DMS153 treated with DMSO at 0.1 percent for 48 hours (cell line): Measurements from ENCODE around the gene TKFC.

Source experiments
- DNase-seq: peaks from one replicate; lab custom pipeline; 2025; ENCODE audit not compliant: unreplicated experiment; lab: John Stamatoyannopoulos, UW

Gene TKFC

DNA sequence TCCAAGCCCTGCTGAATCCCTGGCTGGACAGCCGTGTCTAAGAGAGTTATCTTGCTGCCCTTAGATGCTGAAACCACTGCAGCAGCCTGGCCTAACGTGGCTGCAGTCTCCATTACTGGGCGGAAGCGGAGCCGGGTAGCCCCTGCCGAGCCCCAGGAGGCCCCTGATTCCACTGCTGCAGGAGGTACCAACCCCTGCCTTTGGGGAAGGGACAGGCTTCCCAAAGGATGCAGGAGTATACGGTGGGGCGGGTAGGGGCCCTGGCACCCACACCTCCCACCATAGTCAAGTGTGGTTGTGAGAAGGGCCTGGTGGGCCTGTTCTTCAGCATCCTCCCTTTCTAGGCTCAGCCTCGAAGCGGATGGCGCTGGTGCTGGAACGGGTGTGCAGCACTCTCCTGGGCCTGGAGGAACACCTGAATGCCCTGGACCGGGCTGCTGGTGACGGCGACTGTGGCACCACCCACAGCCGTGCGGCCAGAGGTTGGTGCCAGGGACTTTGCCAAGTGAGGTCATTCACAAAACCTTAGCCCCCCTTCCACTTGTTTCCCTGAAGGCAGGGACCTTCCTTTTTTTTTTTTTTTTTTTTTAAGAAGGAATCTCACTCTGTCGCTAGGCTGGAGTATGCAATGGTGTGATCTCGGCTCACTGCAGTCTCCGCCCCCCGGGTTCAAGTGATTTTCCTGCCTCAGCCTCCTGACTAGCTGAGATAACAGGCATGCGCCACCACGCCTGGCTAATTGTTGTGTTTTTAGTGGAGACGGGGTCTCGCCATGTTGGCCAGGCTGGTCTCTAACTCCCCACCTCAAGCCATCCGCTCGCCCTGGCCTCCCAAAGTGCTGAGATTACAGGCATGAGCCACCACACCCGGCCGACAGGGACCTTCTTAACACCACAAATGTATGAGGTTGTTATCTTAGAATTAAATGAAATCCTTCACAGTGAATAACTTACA lies 11.0 kb downstream of the TKFC start:
- no peak for DNase-seq

DNA sequence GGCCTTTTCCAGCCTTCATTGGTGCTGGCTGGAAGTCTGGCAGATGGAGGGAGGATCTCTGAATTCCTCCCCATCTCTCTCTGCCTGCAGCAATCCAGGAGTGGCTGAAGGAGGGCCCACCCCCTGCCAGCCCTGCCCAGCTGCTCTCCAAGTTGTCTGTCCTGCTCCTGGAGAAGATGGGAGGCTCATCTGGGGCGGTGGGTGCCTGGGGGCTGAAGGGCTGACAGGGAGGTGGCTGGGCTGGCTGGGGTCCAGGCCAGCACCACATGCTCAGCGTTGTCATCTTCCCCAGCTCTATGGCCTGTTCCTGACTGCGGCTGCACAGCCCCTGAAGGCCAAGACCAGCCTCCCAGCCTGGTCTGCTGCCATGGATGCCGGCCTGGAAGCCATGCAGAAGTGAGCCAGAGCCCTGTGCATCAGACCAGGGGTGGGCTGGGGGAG lies 12.2 kb downstream of the TKFC start:
- DNase-seq: no peak

DNA sequence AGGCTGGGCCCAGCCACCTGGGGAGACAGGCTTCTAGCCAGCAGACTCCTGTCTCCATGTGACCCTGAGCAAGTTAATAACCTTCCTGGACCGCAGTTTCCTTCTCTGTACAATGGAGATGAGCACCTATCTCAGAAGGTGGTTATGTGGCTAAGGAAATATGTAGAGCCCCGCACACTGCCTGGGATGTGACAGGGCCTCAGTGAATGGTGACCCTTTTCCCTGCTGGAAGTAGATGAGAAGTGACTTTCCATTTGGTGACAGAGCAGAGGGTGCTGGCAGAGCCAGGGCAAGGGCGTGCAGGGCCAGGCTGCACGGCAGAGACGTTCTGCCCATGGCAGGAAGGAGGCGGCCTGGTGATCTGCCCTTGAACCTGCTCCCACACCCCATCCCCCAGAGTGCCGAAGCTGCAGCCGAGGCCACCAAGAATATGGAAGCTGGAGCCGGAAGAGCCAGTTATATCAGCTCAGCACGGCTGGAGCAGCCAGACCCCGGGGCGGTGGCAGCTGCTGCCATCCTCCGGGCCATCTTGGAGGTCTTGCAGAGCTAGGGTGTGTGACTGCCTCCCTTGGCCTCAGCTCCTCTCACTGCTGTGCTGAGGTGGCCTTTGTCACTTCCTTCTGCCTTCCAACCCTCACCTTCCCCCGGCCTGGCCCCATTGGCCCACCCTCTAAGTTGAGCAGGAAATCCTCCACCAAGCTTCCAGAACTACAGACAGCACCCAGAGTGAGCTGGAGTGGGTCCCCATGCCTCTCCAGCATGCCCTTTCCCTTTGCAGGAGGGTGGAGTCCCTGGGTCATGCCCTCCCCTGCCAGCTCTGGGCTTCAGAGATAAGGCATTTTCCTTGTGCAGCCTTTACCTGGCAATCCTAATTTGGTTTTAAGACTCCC lies 13.2 kb downstream of the TKFC start:
- DNase-seq: no peak

DNA sequence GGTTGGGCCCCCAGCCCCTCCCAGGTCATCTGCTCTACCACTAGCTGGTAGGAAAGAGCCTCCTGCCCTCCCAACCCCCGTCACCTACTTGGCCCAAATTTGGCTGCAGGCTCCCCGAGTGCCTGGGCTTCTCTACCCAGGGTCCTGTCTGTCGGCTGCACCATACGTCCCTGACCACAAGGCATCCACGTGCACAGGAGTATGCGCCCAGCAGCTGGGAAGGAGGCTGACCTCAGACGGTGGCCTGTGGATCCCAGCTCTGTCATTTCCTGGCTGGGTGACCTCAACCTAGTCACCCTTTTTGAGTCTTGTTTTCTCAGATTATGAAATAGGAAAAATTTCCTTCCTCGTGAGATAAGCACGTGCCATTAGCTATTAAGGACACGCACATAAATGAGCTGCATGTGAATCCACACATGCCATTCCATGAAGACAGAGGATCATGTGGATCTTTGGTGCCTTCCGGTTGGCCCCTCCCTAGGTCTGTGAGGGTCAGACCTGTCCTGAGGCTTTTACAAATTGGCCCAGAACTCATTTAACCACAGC lies 15.0 kb downstream of the TKFC start:
- no peak for DNase-seq

DNA sequence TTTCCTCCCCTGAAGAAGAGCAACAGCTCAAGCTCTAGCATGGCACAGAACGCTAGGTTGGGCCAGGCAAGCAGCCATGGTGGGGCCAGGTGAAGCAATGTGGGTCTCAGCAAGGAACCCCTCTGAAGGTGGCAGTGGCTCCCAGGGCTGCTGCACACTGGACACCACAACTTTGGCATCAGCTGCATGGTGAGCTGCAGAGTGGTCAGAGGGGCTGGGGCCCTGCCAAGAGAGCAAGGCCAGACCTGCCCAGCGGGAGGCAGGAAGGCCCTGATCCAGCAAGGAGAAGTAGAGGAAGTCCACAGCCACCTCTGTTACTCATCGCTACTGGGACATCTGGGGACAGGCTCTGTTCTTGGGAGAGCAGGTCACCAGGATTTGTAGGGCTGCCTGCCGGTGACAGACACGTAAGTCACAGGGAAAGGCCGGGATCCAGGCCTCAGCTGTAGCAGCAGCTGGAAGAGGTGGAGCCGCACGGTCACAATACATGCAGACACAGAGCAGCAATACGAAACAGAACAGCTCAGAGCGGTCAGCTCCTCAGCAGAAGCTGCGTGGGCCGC lies 16.2 kb downstream of the TKFC start:
- DNase-seq: no peak

DNA sequence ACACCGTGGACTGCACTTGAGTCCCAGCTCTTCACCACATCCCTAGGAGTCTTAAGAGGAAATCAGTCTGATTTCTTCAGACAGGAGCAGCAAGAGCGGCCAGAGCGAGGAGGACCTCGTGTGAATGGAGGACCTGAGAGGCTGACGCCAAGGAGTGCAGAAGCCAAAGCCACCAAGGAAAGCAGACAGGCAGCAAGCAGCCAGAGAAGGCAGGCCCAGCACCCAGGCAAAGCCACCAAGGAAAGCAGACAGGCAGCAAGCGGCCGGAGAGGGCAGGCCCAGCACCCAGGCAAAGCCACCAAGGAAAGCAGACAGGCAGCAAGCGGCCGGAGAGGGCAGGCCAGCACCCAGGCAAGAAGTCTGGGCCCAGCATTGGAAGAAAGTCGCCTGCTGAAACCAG lies 16.9 kb downstream of the TKFC start:
- DNase-seq: no peak

DNA sequence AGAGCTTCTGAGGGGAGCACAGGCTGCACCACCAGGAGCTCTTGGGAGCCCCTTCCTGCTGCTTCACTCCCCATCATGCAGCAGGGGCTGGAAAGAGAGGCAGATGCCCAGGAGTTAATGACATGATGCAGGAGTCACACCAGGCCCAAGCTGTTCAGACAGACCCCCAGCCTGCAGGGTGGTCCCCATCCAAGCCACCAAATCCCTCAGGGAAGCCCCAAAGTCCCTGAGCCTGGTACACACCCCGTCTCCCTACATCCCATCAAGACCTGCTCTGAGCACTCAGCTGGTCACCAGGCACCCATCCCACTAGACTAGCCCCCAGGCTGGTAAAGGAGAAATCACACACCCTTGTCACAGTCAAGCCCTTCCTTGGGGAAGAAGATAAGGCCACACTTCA lies 17.3 kb downstream of the TKFC start:
- no peak for DNase-seq

DNA sequence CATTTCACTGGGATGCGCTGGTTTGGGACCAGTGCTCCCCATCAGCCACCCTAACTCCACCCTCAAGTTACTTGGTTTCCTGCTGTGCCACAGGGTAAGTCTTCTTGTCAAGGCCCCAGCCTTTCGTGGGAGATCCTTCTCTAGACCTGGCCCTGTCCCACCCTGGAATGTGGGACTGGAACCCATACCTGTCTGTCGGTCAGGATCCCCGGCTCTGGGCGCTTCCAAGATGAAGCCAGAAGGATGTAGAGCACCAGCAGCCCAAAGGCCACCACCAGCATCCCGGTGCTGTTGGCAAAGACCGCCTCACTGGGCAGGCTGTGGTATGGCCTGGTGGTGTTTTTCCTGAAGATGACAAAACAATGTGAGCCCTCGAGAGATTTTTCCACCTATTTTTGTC lies 17.8 kb downstream of the TKFC start:
- DNase-seq: no peak

DNA sequence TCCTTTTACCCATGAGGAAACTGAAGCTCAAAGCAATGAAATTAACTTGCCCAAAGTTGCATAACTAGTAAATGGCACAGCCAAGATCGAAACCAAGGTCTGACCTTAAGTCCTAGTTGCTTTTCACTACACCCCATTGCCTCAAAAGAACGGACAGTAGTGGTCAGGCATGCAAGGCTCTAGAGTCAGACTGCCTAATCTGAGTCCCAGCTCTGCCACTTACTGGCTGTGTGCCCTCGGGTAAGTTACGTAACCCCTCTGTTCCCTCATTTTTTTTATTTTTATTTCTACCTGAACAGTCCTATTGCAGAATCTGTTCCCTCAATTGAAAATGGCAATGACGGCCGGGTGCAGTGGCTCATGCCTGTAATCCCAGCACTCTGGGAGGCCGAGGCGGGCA lies 19.0 kb downstream of the TKFC start:
- no peak for DNase-seq

DNA sequence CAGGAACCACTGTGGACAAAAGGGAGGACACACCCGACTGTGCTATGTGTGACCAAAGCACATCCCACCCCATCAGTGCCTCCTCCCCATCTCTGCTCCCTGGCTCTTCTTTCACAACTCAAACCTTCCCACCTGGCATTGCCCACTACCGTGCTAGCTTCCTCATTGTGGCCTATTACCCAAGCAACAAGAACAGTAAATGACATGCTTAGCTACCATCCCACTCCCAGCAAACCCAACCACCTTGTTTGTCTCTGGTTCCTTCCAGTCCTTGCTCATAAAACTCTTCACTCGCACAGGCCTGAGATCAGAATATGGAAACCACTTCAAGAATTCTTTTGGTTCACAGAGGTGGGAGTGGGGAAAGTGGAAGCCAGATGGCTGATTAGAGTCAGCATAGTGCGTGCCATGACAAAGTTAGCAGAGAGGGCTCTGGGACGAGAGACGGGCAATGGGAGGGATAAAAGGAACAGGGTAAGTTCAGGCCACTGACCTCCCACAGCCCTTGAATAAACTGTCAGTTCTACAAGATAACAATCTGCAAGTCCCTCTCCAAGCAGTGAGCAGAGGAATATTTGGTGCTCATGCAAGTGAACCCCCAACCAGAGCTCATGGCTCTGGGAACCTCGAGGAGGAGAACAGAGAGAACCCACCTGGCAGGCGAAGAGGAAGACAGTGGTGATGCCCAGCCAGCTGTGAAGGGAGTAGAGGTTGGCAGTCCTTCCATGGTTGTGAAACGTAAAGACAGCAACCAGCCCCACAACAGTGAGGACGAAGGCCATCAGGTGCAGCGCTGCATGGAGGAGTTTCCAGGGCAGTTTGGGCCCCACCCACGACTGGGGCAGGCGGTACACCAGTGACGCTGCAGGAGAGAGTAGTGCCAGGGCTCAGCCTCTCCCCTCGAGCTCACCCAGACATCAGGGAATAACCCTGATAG lies 20.4 kb downstream of the TKFC start:
- no peak for DNase-seq

DNA sequence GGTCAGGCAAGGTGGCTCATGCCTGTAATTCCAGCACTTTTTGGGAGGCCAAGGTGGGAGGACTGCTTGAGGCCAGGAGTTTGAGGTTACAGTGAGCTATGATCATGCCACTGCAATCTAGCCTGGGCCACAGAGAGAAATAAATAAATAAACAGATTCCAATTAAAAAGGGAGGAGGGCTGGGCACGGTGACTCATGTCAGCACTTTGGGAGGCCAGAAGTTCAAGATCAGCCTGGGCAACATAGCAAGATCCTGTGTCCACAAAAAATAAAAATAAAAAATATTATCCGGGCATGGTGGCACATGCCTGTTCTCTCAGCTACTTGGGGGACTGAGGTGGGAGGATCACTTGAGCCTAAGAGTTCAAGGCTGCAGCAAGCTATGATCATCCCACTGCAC lies 21.2 kb downstream of the TKFC start:
- no peak for DNase-seq

DNA sequence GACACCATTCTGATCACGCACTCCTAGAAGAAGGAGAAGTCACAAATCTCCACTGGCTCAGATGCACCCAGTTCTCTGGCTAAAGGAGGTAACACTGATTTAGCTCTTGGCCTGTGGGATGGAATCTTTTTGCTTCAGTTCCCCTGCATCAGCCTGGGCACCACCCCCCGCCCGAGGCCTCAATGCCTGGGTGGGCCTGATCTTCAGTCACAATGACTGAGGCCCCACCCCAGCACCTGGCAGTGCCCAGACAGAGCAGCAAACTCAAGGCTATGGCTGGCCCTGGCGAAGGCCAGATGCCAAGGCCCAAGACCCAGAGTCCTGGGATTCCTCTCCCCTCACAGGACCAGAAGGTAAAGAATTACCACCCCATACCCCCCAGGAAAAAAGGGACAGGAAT lies 23.7 kb downstream of the TKFC start:
- DNase-seq: no peak

DNA sequence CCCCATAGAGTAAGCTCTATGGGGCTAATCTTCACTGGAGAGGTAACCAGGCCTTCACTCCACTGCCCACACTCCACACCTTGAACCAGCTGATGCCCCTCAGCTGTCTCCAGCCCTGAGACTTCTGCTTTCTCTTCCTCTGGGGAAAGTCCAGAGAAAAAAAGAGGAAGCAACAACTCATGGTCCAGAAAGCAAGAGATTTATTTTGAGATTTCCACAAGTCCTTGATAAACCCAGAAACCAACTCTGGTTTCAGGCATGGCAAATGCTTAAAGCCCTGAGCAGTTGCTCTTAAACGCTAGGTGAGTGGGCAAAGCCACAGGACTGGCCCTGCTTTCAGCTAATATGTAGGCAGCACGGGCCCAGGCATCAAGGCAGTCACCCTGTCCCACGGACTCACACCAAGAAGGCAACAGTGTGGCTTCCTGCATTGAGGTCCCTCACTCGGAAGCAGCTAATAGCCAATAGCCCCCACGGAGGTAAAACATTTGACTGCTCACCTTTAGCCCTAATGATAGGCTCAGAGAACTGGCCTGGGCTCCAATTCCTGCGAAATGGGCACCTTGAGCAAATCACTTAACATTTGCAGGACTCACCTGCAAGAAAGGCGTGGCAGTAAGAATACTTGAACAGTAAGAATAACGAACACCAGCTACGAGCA lies 24.3 kb downstream of the TKFC start:
- DNase-seq: no peak

DNA sequence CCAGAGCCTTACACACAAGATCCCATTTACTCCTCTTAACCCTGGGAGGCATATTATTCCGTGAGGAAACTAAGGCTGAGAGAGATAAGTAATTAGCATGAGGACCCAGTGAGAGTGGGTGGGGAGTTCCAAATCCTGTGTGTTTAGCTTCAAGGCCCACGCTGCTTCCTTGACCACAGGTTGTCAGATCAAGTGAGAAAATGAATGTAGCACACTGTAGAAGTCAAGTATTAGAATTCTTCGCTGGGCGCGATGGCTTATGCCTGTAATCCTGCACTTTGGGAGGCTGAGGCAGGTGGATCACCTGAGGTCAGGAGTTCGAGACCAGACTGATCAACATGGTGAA lies 24.8 kb downstream of the TKFC start:
- no peak for DNase-seq

DNA sequence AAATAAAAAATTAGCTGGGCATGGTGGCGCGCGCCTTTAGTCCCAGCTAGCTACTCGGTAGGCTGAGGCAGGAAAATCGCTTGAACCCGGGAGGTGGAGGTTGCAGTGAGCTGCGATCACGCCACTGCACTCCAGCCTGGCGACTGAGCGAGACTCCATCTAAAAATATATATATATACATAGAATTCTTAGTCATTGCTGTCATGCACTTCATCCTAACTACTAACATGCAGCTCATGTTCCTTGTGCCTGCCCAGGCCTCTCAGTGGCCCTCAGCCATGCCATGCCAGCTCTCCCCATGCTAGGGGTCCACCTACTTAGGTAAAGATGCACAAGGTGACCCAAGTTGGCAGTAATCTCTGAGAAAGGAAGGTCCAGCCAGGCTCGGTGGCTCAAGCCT lies 25.5 kb downstream of the TKFC start:
- DNase-seq: no peak

DNA sequence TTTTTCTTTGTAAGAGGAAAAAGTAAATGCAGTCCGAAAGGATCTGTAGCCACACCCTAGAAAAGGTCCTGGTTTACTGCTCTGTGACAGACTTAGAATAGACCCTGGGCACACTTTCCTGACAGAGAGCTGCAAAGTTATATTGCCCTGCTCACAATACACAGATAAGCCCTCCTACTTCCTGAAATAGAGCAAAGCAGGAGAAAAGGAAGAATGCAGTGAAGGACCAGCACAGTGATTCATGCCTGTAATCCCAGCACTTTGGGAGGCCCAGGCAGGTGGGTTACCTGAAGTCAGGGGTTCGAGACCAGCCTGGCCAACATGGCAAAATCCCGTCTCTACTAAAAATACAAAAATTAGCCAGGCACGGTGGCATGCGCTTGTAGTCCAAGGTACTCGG lies 26.5 kb downstream of the TKFC start:
- DNase-seq: no peak

DNA sequence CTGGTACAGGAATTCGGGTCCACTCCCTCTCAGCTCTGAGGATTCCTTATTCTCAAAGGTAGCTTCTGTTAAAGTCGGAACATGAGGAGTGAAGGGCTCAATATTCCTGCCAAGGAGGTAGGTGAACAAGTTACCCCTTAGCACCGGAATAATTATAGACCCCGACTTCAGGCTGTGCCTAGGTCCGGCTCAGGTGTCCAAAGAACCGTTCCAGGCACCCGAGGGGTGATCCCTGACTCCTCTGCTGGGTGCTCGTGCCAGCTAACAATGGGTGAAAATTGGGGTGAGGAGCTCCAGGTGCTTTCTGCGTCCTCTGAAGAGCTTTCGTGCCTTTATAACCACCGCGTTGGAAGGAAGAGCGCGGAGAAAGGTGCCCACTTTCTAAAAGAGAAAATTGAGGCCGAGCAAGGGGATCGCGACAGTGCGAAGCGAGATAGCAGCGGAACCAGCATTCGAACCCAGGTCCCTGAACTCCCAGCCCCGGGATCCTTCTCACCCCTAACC lies 28.3 kb downstream of the TKFC start:
- no peak for DNase-seq

DNA sequence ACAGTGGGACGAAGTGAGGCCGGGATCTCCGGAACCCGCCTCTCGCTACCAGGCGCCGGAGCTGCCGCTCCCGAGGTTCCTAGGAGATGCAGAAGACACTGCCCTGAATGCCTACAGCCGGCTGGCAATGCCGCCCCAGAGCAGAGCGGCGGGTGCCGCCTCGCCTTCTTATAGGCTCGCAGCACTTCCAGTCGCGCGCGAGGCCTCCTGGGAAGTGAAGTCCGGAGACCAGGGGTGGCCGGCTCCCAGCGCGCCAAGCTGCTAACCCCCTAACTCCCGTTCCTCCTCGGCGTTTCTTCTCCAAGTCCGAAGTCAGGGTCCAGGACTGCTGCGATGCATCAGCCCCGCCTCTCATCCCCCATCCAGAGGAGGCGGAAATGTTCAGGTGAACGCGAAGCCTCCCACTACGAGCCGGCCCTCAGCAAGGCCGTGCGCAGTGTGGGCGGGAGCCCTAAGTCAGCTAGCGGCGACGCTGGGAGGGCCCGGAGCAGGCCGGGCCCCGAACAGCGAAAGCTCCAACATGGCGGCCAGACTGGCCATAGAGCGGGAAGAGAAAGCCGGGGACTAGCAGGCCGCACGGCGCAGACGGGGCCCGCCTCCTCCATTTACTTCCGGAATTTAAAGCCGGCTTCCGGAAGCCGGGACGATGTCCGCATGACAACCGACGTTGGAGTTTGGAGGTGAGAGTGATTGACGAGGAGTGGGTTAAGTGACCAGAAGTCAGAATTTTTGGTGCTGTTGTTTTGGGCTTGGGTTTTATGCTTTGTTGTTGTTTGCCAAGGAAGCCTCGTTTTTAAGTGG lies 28.9 kb downstream of the TKFC start, which contains the start of the genes CYB561A3 and TMEM138:
Gene CYB561A3, minus strand, starts transcription at position 142 of the 801 bp plus-strand sequence. CDS start 5,169 bp downstream, outside the sequence.
Gene TMEM138, plus strand, starts transcription at position 634 of the 801 bp plus-strand sequence. CDS start 2,017 bp downstream, outside the sequence.
- DNase-seq: peak; percentile 91

DNA sequence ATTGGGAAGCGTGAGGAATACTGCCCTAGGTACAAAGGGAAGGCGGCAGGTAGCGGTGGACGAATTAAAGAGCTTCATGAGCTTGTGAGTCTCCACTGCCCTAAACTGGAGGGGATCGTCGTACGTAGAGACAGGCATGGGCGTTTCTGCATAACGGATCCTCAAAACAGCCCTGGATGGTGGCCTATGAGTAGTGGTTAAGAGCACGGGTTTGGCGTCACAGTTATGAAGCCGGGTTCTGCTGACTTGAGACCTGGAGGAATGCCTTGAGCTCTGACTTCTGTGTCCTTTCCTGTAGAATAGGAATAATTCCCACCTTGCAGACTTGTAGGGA lies 29.5 kb downstream of the TKFC start:
- no peak for DNase-seq
